Forelimb muscle (tissue), 1 donor: ENCODE results near the gene FAM98C. TPM values are rescaled to one million over a fixed set of nuclear protein-coding genes. Genes with fewer than 3 reads are reported as not detected.
"Not testable (repeated sequence)": the region's sequence is repeated elsewhere in the genome, so short reads cannot be mapped to it uniquely, and the experiment has no call there.

Experiments
- DNase-seq: peaks from one replicate; pipeline ENCODE4 v3.0.0-alpha.2; 2013; ENCODE audit warnings: low read depth
- polyA plus RNA-seq: library from polyadenylated mRNA; unstranded; fragments of 120-200 nt; gene quantifications from one replicate; pipeline ENCODE4 v1.2.1, GENCODE V29; 2013; ENCODE audit not compliant: insufficient read length

The FAM98C gene
- polyA plus RNA-seq, 1 donor: 9.5 TPM

DNA sequence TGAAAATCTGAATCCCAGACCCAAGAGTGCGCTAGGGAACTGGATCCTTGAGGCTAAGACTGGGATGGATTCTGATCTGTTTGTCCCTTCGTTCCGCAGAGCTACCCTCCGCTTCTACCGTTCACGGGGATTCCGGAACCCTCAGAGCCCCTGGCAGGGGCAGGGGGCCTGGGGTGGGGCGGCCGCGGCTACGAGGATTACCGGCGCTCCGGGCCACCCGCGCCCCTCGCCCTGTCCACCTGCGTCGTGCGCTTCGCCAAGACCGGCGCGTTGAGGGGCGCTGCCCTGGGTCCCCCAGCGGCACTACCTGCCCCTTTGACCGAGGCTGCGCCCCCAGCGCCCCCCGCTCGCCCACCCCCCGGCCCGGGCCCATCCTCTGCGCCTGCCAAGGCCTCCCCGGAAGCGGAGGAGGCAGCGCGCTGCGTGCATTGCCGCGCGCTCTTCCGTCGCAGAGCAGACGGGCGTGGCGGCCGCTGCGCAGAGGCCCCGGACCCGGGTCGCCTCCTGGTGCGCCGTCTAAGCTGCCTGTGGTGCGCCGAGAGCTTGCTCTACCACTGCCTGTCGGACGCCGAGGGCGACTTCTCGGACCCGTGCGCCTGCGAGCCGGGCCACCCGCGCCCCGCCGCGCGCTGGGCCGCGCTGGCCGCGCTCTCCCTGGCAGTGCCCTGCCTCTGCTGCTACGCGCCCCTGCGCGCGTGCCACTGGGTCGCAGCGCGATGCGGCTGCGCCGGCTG is 7.3 kb upstream of the FAM98C start:
- DNase-seq: no peak

DNA sequence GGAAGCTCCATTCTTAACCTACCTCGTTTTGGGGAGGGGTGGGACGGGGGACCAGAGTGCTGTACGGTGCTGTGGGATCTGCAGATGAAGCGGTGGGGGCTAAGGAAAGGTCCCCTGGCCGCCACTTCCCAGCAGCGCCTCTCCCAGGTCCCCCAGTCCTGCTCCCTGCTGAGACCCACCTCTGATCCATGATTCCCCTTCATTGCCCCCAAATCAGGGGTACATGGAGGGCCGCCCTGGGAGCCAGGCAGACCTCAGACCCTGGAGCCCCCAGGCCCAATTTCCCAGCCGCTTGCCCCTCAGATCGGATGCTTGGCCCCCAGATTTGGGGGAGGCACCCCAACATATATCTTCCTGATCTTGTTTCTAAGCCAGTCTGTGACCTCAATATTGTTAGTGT is 3.8 kb upstream of the FAM98C start:
- no peak for DNase-seq

DNA sequence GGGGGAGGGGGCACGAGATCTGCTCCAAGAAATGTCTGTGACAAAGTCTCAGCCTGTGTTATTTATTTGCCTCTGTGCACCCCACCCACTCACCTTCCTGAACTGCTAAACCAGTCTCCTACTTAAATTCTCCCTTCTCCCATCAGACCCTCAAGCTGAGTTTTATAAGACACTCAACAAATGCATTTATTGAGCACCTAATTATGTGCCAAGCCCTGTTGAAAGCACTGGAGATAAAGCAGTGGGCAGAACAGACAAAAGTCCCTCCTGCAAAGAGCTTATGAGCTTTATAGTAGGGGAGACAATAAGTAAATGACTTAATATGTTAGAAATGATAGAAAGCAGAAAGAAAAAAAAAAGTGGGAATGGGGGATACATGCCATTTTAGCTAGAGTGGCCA is 3.4 kb upstream of the FAM98C start:
- DNase-seq: no peak

DNA sequence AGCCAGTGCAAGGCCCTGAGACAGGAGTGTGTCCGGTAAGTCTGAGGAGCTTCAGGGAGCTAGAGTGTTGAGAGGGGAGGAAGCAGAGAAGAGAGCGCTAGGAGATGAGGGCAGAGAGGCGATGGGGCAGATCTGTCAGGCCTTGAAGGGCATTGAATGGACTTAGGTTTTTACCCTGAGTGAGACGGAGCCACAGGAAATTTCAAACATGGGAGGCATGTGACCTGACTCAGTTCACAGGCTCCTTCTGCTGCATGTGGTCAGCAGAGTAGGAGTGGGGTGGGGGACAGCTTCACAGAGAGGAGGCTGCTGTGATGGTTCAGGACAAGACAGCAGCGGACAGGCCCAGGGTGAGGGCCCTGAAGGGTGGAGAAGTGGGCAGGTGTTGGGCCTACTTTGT is 2.5 kb upstream of the FAM98C start:
- no peak for DNase-seq

DNA sequence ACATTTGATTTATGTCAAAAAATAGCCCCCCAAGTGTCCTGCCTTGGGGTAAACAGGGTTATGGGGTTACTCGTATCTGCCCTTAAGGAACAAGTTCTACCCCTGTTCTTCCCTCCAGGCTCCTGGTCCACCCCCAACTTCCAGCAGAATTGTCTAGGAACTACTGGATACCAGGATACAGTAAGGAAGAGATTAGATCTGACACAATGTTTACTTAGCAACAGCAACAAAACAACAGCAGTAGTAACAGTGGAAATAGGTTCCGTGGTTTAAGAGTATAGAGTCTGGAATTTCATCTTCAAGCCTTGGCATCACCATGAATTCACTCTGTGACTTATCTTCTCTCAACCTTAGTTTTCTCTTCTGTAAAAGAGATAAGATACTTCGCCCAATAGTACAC is 1.7 kb upstream of the FAM98C start:
- DNase-seq: no peak

DNA sequence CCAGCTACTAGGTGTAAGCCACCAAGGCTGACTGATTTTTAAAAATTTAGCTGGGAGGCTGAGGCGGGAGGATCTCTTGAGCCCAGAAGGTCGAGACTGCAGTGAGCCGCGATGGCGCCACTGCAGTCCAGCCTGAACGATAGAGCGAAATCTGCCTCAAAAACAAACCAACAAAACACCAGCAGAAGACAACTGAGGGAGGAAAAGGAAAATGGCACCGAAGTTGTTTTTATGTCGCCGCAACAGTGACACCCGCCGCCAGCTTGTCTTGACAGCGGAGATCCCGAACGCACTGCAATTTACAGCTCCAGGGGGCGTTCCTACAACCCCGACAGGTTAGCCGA is 298 bp upstream of the FAM98C start:
- DNase-seq: no peak

DNA sequence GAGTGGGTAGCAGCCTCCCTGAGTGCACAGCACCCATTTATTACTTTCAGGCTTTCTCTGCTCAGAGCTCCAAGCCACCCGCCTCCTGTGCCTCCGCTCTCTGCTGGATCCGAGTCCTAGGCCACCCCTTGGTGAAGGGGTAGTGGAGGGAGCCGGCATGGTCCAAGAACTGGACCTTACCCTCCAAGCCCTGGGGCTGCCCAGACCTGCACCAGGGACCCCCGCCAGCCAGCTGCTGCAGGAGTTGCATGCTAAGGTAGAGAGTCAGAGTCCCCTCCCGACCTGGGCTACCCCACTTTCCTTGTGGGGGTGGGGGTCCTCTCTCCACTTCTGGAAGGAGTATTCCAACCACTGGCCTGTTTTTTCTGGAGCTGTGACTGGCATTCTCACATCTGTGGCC is 2.0 kb downstream of the FAM98C start:
- DNase-seq: no peak

DNA sequence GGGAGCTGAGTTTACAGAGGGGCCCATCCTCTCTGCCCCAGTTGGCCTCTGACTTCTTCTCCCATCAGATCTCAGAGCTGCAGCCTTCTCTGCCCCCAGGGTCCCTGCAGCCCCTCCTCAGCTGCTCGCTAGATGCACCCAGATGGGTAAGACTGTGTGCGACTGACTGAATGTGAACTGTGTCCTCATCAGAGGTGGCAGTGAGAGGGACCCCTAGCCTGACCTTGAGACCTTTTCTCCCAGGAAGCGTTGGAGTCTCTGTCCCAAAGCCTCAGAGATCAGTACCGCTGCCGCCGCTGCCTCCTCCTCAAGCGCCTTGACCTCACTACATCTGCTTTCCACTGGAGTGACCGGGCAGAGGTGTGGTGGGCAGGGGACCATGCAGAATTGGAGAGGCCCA is 2.4 kb downstream of the FAM98C start:
- no peak for DNase-seq

DNA sequence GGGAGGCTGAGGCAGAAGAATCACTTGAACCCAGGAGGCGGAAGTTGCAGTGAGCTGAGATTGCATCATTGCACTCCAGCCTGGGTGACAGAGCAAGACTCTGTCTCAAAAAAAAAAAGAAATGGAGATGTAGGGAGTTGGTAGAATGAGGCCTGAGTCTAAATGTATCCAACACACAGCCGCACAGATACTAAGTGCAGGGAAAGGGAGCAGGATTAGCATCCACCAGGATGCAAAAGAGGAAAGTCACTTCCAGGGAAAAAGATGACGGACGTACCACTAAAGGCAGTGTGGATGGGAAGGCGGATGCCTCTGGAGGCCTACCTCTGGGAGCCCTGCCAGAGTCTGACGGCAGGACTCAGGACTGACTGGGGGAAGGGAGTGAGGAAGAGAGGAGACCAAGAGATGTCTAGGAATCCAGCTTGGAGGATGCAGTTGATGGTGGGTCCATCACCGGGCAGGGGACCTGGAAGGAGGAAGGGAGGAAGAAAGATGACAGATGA is 6.8 kb downstream of the FAM98C start:
- no peak for DNase-seq

DNA sequence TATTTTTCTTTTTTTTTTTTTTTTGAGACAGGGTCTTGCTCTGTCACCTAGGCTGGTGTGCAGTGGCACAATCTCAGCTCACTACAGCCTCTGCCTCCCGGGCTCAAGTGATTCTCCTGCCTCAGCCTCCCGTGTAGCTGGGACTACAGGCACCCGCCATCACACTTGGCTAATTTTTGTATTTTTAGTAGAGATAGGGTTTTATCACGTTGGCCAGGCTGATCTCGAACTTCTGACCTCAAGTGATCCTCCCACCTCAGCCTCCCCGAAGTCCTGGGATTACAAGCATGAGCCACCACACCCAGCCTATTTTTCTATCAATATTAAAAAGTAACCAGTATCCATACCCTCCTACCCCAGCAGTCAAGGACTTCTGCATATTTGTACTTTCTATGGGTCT is 7.5 kb downstream of the FAM98C start:
- not testable (repeated sequence) for DNase-seq

DNA sequence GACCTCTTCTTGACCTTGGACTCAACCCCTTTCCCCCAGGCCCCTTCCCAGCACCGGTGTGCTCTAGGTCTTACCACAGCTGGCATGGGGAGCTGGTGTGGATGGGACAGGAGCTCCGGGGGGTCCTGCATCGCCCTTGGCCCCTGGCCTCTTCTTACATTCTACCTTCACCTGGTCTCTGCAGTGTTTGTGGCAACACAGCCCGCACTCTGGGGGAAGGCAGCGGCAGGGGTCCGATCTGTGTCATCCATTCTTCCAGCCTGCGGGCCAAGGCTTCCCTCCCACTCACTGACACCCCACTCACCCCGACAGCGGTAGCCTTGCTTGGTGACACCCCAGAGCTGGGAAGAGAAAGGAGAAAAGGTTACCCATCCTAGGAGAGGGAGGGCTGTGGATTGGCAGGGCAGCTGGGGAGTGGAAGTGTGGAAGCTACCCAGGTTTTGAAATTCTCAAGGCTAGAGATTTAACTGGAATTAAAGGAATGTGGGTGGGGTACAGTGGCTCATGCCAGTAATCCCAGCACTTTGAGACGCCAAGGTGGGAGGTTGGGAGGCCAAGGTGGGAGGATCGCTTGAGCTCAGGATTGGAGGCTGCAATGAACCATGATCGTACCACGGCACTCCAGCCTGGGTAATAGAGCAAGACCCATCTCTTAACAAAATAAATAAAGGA is 8.3 kb downstream of the FAM98C start:
- DNase-seq: no peak

DNA sequence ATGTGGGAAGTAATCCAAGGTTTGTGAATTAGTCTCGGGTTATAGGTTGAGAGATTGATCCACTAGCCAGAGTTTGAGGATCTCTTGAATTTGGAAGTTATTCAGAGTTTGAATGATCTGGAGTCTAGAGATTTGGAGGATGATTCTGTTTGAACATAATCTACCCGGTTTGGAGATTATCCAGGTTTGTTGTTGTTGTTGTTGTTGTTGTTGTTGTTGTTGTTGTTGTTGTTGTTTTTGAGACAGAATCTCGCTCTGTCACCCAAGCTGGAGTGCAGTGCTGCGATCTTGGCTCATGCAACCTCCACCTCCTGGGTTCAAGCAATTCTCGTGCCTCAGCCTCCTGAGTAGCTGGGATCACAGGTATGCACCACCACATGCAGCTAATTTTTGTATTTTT is 9.0 kb downstream of the FAM98C start:
- not testable (repeated sequence) for DNase-seq

DNA sequence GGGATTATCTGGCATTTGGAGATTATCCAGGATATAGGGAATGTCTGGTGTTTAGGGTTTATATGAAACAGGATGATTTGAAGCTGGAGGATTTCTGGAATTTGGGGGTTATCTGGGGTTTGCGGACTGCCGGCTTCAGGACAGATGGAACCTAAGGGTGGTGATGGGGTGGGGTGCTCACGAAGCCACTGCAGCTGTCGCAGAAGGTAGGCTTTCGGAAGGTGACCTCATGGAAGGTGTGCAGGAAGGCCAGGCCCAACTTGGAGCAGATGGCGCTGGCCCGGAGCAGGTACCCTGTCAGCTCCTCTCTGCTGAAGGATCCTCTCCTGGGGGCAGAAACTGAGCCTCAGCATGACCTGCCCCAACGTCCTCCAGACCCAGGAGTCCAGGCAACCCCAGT is 9.6 kb downstream of the FAM98C start:
- no peak for DNase-seq

DNA sequence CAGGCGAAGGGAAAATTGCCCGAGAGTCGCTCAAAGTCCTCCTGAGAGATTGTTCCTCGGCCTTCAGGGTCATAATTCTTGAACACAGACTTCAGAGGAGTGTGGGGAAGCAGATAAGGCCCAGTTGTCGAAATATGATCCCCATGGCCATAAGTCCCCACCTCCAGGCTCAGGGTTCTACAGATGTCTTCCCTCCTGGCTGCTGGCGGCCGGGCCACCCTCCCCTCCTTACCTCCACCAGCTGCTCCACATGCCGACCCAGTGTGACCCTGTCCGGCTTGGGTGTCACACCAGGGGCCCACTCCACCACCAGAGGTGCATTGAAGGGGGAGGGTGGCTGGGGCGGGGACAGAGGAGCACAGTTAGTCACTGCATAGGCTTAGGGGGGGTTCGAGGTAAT is 10.1 kb downstream of the FAM98C start:
- DNase-seq: no peak

DNA sequence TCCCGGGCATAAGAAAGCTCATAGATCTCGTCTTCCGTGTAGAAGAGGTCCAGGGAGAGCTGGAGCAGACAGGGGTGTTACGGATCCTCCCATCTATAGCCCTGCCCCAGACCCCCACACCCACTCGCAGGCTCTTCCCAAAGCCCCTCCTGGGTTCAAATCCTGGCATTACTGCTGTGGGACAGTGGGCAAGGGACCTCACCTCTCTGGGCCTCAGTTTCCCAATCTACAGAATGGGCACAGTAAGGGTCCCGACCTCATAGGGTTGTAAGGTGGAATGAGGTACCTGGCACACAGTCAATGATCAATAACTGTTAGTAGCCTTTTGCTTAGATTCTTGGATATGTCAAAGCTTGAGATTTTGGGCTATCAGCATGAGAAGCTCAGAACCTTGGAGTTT is 10.5 kb downstream of the FAM98C start:
- DNase-seq: no peak

DNA sequence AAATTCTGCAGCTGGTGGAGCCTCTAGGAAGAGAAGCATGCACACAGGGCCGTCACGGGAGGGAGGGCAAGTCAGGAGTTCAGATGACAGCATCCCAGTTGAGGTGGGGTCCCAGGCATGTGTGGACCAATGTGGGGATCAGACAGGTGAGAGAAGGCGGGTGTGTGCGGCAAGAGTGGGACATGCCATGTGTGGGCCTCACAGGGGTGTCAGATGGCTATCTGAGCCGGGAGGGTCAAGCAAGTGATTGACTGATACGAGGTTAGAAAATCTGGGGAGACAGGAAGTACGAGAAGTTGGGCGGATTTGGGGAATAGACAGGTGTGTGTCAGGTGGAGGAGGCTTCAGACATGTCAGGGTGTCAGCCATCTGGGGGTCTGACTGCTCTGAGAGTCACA is 14.3 kb downstream of the FAM98C start:
- DNase-seq: no peak

DNA sequence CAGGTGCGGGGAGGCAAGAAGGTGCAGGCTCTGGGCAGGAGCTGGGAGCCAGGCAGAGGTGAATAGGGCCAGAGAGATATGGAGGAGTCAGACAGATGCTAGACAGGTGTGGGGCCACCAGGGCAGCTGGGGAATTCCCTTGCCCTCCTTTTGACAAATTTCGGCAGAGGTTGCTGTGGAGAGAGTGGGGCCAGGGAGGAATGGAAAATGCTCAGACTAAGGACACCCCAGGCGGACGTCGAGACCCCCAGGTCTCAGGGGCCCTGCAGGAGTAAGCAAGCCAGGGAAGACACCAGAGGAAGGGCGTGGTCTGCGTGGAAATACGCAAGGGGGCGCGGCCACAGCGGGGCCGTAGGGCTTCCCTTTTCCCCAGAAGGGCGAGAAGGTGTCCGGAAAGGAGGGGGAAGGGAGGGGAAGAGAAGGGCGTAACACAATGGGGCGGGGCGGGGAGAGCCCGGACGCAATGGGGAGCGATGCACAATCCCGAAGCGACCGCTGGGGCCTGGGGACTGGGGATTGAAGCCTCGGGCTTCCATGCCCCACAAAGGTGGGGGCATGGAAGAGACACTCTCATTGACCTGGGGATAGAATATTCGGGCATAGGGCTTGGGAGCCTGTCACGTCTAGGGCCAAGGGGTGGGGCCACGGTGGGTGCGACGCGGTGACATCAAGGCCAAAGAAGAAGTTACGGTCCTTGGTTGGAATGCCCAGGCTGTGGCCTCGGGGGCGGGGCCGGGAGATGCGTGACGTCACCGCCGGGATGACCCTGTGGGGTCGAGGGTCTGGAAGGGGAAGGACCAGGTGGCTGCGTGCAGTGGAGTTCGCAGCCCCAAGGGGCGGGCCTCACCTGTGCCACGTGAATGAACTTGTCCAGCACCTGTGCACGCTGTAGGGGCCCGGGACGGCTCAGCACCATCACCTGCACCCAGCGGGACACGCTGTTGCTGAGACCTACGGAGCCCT is 14.9 kb downstream of the FAM98C start:
- no peak for DNase-seq

DNA sequence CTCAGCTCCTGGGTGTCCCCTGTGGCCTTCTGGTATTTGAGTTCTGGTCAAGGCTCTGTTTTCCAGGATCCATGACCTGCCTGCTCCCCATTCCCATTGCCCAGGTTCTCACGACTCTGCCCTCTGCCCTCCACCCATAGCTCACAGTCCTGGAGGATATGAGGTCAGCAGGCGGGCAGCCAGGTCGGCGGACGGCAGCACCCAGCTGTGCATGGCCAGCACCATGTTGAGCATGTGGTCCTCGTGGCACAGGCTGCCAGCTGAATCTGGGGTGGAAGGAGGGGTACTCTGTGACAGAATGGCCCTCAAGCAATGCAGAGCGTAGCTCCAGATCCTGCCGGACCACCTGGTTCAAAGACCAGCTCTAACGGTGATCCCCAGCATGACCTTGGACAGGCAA is 18.0 kb downstream of the FAM98C start:
- no peak for DNase-seq

DNA sequence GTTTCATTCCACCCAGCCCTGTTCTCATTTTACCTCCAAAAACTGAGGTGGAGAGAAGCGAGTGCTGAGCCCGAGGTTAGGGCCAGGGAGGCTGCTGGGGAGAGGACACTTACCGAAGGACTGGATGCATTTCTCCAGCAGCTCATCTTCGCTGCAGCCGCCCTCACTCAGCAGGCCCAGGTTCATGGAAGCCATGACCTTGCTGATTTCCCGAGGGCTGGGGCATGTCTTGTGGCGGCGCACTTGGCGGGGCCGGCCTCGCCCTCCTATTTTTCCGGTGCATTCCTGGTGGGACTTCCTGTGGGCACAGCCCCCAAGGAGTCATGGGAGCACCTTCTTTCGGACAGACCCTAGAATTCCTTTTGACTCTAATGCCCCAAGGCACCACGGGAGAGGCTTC is 19.0 kb downstream of the FAM98C start:
- no peak for DNase-seq

DNA sequence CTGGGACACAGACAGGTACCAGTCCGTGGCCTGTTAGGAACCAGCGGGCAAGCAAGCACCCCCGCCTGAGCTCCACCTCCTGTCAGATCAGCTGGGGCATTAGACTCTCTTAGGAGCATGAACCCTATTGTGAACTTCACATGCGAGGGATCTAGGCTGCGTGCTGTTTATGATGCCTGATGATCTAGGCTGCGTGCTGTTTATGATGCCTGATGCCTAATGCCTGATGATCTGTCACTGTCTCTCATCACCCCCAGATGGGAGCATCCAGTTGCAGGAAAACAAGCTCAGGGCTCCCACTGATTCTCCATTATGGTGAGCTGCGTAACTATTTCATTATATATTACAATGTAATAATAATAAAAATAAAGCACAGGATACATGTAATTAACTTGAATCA is 19.5 kb downstream of the FAM98C start:
- DNase-seq: no peak

DNA sequence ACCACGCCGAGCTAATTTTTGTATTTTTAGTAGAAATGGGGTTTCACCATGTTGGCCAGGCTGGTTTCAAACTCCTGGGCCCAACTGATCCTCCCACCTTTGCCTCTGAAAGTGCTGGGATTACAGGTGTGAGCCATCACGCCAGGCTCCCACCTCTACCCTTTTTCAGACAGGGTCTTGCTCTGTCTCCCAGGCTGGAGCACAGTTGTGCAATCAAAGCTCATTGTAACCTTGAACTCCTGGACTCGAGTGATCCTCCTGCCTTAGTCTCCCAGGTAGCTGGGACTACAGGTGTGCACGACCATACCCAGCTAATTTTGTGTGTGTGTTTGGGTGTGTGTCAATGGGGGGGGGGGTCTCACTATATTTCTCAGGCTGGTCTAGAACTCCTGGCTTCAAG is 21.4 kb downstream of the FAM98C start:
- DNase-seq: no peak

DNA sequence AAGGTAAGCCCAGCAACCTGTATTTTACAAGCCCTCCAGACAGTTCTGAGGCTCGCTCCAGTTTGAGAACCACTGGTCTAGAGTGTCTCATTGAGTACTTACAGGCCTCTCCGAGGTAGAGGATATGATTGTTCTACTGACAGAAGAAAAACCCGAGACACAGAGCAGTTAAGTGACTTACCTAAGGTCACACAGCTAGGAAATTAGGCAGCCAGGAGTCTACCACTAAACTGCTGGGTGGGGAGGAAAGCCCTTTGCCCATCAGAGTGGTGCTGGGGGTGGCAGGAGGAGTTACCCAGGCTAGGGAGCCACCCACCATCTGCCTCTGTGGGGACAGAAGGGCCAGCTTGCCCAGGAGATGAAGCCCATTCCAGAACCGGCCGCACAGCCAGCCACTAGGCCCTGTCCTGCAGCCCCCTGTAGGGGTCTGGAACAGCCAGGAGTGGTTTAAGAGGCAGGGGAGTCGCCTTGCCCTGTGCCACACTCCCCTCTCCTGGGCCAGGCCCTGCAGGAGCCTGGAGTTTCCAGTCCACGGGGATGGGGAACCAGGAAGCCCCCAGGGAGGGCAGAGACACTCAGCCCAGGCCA is 22.4 kb downstream of the FAM98C start:
- no peak for DNase-seq
